ELR (cell line): Measurements from ENCODE around the gene COL18A1.
A peak's percentile ranks its signal among the peaks of the same experiment; 100 is the strongest.

Experiments used
- DNase-seq: peaks from one replicate; pipeline ENCODE4 v3.0.0-alpha.2; 2015; ENCODE audit warnings: low read depth

The COL18A1 gene

DNA sequence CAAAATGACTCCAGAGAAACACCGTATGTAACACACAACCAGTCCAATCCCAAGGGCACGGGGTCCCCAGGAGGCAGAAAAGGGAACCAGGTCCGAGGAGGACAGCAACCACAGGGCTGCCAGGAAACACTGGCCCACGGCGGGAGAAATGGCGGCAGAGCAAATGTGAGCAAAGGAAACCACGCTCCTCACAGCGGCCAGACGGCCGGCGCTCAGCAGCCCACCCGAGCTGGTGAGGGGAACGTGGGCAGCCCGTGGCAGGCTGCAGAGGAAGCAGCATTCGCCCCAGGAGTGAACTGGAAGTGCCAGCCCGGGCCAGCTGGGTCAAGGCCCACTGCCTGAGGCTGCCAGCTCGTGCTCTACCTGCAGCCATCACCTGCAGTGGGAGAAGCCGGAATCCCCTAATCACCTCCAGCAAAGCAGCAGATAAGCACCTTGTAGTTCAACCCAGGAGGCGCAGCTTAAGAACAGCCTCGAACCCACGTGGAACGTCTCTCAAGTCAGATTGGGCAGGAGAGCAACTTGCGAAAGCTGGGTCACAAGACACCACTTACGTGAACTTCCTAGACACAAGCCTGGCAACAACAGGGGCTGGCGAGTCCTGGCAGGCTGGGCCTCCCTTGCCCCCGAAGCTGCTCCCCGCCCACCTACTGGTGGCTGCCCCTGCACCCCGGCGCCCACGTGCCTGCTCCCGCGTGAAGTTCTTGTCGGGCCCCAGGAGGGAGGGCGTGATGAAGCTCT is 130.5 kb downstream of the COL18A1 start:
- no peak for DNase-seq

DNA sequence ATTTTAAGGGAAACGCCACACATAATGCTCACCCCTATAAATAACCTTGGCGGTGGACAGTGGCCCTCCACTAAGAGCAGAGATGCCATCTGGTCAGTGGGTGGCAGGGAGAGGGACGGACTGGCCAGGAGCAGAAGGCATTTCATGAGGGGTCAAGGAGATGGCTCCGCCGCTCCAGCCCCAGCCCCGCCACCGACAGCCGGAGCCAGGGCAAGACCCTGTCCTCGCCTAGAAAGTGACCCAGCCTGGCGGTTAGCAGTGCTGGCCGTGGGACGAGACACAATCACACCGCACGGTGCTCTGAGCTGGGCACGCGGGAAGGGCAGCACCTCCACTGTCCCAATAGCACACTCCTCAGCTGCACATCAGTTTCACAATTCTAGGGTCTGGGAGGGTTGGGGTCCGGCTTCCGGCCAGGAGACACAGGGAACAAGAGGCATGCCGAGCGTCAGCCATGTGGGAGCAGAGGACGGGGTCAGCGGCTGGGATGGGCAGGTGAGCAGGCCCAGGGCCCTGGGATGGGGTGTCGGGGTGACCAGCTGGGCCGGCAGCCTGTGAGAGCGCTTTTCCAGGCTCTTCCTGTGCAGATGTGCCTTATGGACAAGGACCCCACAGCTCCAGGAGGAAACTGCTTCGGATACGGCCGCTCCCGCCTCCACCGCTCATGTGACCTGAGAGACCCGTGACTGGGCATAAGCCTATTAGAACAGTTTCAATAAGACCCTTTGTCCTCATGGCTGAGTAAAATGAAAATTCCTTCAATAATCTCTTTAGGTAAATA is 131.5 kb downstream of the COL18A1 start:
- DNase-seq: no peak

DNA sequence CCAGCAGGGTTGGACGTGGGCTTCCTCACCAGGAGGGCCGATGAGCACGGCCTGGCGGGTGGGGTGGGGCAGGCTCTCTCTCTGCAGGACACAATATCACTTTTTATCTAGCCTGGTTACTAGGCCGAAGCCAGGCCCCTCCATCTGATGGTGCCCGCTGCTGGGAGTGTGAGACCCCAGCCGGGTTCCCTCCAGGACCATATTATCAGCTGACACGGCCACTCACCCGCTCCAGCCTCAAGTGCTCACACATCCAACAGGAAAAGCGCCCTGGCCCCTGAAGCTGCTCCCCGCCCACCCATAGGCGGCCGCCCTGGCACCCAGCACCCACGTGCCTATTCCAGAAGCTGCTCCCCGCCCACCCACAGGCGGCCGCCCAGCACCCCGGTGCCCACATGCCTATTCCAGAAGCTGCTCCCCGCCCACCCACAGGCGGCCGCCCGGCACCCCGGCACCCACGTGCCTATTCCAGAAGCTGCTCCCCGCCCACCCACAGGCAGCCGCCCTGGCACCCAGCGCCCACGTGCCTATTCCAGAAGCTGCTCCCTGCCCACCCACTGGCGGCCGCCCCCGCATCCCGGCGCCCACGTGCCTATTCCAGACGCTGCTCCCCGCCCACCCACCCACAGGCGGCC is 132.3 kb downstream of the COL18A1 start:
- no peak for DNase-seq

DNA sequence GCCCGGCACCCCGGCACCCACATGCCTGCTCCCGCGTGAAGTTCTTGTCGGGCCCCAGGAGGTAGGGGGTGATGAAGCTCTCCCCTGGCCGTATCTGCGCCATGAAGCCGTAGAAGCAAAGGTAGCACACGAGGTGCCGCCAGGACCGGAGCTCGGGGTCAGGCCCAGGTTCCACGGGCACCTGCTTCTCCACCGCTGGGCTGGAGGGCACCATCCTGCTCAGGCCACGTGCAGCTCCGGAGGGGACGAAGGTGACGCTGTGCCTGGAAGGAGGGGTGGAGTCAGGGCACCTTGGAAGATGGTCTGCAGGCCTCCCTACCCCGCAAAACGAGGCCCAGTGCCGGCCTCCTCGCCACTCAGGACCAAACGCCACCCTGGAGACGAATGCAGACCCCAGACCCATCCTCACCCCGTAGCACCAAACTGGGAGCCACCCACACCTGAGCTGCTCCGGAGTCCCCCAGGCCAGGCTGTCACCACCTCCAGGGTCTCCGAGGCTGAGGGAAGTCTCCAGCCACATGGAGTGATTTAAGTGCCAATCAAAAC is 132.9 kb downstream of the COL18A1 start:
- DNase-seq: no peak

DNA sequence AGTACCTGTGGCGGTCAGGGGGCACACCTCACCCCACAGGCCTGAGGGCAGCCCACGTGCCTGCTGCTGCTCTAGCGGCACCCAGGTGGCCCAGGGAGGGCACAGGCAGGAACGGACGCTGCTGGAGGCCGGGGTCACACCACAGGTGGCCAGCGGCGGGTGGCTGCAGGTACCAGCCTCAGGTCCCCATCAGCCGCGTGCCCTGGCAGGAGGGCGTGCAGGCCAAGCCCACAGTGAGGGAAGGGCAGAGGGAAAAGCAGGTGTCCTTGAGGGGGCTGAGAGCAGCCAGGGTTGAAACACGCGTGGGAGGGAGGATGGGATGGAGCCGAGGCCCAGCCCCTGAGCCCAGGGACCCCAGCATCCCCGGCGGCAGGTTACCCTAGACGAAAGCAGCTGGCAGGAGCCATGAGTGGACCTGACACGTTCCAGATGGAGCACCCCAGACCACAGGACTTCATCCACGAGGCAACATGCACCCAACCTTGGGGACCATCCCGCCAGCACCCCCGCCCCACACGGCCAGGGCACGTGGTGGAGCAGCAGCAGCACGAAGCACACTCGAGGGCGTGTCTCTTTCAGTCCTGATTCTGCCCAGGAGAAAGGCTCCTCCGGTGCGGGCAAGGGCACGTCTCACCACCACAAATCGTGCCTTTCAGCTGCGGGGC is 133.5 kb downstream of the COL18A1 start:
- no peak for DNase-seq

DNA sequence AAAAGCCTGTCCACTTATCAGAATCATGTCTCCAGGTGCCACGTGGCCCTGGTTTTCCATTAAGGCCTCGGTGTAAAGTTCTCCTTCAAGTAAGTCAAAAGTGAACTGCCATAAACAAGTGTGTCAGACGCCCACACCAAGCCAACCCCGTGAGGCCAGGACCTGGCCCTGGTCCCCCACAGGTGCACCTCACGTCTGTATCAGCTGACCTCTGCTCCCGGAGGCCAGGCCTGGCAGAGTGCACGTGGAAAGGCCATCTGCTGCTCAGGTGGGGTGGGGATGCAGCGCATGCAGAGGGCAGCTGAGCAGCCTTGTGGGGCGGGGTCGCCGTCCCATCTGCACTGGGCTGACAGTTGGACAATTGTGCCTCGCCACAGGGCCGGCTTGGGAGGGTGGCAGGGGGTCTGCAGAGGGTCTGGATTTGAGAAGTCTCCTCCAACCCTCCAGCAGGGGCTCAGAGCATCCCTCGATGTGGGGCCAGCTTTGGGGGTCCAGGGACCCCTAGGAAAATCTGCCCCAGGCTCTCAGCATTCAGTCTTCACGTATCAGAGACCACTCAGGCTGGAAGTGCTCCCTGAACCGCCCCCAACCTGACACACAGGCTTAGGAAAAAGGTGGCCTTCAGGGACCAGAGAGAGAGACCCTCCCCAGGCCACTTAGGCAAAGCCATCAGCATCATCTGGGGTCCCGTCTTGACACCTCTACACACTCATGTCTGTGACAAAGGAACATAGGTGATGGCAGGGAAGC is 134.3 kb downstream of the COL18A1 start:
- DNase-seq: no peak

DNA sequence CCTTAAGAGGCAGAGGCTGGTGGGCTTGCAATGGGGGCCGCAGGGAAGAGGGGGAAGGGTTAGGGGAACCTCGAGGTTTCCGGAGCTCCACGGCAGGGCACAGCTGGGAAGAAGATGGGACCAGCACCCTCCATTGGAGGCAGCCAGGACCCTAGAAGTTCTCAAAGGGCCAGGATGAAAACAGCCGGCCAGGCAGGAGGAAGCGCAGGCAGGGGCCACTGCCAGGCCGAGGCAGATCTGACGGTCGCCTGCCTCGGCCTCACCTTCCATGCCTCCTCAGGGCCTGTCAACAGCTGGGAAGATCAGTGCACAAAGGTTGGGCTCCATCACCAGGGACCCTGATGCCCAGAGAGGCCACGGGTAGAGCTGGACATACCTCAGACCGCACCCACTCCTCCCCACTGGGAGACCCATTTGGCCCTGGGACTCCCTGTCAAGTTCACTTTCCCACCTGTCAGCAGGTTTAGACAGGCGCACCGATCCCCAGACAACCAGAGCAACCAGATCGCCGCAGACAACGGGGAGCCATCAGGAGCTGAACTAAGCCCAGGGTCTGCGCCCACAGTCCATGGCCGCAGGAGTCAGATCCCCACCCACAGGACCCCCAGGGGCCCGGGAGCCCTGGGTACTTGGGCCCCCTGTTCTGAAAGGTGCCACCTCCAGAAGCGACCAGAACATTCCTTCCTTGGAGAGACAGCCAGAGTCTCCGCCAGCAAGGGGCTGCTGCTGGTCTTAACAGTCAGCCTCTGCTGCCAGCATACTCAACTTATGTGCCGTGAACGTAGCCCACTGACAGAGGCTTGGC is 135.0 kb downstream of the COL18A1 start:
- DNase-seq: no peak

DNA sequence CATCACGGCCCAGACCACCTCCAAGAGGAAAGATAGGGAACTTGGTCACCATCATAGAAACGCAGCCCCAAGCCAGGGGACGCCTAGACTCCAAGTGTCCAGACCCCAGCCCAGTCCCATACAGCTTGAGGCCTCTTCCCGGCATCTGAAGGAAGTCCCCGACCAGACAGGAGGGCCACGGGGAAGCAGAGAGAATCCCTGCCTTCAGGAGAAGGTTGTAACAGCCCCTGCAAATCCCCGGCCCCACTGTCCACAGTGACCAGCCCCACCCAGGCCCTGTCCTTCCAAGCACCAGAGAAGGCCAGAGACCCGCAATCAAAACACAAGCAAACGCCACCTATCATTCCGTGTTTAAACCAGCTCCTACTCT is 135.6 kb downstream of the COL18A1 start:
- DNase-seq: no peak

DNA sequence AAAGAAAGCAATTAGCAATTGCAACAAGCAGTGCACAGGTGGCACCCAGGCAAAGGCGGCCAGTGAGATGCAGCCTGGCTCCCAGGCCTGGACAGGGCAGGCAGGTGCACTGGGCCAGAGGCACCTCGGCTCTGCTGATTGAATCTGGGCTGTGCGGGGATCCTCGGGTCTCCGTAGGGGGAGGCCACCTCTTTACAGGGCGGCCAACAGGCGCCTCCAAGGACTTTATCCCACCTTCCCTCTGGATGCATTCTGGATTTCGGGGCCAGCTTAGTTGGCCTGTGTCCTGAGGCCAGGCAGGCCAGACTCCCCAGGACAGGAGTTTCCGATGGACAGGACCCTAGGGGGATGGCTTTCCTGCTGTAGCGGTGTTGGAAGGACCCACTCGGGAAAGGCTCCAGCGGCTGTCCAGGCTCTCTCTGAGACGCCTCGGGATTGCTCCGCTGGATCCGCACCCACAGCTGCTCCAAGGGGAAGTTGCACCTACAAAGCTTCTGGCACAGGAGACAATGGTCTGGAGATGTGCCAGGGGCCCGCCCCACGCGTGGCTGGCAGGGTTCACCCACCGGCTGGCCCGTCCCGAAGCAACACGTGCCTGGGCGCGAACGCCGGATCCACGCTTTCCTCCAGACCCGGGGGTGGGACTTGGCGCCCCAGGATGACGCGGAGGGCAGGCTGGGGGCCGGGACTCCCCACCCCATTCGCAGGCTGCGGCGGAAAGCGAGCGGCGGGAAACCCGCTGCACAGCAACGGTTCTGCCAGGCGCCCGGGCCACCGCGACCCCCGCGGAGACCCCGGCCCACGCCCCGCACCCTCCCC is 136.5 kb downstream of the COL18A1 start:
- DNase-seq: peak; percentile 67

DNA sequence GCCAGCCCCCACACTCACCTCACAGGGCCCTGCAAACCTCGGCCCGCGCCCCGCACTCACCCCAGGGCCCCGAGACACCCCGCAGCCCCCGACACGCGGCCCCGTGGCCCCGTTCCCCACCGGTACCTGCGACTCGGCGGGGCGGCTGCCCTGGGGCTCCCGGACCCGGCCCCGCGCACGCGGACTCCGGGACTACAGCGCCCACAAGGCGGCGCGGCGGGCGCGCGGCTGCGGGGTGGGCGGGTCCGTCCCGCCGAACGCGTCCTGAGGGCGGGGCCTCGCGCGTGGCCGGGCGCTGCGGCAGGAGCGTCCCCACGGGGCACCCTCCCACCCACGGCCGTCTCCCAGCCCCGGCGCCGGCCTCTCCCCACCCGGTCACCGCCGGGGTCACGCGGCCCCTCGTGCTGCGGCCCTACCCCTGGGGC is 137.3 kb downstream of the COL18A1 start, which contains the start of gene SLC19A1:
Gene SLC19A1 (minus strand): TSS at position 199 of the 425 bp plus-strand sequence. CDS start 4,481 bp downstream, outside the sequence.
- DNase-seq: peak; percentile 69

DNA sequence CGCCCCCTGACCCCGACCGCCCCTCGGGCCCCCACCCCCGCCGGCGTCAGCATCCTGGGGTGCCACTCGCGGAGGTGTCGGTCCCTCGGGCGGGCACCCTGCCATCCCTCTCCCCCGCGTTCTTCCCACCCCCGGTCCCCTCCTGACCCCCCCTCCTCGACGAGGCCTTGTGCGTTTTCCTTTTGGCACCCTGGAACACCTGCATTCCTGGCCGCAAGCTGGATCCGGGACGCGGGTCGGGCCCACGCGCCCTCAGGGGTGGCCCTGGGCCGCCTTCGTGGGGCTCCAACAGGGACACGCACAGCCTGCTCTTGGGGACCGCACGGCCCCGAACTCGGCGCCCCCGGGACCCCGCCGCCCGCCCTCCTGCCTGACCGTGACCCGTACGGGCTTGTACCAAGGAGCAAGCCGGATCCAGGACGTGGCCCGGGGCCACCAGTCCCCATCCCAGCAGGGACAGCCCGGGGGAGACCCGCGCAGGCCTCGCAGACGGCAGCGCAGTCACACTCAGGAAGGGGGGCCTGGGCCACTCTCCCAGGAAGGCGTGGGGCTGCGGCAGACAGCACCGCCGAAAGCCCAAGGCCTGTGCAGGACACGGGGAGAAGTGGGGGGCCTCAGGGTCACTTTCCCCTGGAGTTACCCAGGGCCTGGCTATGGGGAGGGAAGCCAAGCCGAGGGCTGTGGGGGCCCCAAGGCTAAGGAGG is 137.9 kb downstream of the COL18A1 start:
- no peak for DNase-seq

DNA sequence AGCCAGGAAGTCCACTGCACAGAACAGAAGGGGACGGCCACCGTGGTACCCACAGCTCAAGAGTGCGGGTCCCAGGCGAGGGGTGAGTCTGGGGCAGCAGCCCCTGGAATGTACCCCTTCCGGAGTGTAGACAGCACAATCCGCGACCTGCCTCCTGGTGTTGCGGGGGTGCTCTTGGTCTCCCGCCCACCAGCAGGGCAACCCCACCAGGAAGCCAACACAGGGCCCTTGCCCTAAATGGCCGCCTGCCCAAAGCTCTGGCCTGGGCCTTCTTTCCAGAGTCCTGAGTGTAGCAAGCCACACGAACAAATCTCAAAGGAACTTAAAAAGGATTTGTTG is 138.4 kb downstream of the COL18A1 start:
- DNase-seq: no peak

DNA sequence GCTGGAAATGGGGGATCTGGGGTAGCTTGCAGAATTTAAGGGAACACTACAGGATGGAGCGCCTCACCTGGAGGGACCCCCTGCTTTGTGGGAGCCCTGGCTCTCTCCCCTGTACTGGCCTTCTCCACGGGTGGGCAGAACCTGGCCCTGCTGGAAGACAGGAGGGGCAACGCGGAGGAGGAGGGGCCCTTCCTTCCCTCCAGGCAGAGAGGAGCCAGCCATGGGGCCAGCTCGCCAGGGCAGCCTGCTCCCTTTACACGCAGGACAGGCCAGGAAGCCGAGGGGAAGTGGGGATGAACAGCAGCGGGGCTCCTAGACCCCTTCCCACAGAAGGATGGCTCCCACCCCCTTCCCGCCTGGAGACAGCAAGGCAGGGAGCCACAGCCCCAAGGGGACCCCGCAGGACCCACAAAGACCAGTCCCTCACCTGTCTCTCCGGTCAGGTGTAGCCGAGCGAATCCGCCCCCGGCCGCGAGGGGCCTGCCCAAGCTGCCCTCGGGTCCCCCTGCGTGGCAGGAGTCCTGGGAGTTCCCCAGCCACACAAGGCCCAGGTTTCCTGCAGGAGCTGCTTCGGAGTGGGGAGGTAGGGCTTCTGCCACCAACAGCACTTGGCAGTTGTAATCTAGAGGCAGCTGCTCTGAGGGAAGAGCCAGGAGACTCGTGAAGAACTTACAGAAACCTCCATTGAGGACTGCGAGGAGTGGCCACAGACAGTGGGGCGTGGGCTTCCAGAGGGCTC is 138.9 kb downstream of the COL18A1 start:
- no peak for DNase-seq

DNA sequence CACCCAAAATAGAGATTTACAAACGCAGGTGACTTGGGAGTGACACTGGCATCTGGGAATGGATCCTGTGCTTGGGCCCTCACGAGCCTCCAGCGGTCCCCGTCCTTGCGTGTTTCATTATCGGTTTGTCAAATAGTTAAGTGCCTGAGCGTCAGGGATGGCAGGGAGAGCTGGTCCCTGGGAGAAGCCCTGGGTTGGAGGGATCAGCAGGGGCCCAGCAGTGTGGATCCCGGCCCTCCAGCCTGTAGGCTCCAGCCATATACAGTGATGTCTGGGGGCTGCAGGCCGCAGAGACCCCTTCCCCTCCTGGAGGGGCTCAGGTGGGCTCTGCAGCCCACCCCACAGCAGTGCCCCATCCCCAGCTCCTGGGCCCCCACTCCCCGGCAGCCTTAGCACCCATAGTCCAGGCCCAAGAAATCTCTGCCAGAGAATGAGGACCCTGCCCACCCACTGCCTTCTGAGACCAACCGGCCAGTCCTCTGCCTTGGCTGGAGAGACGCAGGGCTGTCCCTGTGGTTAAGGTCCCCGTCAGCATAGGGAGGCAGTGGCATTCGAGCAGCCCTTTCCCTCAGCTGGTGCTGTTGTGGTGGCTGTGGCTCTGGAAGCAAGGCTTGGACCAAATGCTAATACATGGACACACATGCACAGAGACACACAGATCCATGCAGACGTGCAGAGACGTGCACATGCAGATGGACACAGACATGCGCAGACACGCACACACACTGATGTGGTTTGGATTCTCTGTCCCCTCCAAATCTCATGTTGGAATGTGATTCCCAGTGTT is 139.7 kb downstream of the COL18A1 start:
- no peak for DNase-seq

DNA sequence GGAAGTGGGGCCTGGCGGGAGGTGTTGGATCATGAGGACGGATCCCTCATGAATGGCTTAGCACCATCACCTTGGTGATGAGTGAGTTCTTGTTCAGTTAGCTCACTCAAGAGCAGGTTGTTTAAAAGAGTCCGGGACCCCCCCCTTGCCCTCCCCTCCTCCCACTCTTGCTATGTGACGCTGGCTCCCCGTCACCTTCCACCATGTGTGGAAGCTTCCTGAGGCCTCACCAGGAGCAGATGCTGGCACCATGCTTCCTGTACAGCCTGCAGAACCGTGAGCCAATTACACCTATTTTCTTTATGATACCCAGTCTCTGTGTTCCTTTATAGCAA is 140.2 kb downstream of the COL18A1 start:
- no peak for DNase-seq

DNA sequence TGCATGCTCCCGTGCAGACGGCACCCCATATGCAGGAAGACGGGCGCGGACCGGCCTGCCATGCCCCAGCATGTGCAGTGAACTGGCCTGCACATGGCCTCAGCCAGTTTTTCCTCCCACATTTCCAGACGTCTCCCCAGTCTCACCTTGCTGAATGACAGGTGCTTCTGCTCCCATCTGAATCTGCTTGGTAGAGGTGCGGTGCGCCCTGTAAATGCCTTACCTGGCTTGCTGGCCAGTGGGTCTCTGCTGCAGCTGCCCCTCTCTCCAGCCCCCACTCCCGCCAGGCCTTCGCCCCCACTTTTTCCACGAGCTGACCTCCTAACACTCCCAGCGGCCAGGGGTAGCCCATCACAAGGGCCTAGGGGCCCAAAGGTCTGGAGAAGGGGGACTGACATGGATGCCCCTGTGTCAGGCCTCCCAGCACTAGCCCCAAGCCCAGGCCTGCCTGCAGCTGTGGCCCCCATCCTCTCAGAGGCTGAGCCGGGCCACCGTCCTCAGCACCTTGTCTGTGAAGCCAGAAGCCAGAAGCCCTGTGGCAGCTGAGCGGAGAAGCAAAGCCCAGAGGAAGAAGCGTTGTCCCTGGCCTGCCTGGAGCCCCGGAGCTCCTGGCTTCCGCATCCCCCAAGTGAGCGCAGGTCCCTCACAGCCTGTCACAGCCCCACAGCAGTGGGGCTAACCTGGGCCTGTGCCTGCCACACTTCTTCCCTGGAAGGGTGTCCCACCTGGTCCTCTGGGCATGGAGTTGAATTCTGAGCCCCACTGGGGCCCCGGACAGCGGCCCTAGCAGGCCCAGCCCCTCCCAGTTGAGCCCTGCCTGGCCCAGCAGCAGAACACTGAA is 140.9 kb downstream of the COL18A1 start:
- DNase-seq: no peak
